Measurements from ENCODE around the gene XPC. TPM values are rescaled to one million over a fixed set of nuclear protein-coding genes. Genes with fewer than 3 reads are reported as not detected.

XPC gene
- total and polyA plus RNA-seq, 2 experiments from 2014 or later = 27.3 to 29.5 TPM

DNA sequence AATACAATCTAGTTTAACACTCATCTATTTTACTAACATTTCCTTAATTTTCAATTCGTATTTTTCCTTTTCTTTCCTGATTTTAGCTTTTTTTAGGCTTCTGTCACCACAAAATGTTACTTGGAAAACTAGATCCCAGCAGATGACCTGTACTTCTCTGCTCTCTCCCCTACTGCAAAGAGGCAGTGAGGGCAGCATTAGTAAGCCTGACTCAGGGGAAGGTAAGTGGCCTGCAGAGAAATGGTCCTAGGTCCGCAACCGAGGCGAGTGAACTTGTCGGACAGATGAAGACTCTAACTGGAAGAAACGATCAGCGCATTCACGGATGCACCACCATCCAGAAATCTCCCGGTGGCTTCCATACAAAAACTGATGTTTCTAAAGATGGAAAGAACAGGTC, 33.2 kb downstream of the XPC start:
- Histone ChIP-seq H3K4me1 (ENCODE audit: insufficient read depth) (peaks cover 22% of the 10 kb centered on the region), H3K27ac (peak overlapping the region; percentile 95), H4K20me1 (ENCODE audit: insufficient read depth, poor library complexity, severe bottlenecking) (no peaks in the 10 kb centered on the region), H3K36me3 (replicated peaks; ENCODE audit: insufficient read depth, low read depth) (no peaks in the 10 kb centered on the region), H3K9me3 (ENCODE audit: low read depth) (no peaks in the 10 kb centered on the region), H3K79me2 (no peaks in the 10 kb centered on the region), H2AFZ (no peak overlapping the region), H3K27me3 (no peaks in the 10 kb centered on the region), H3K4me3 (no peak overlapping the region), H3K9me2 (replicated peaks; ENCODE audit: insufficient read depth) (no peaks in the 10 kb centered on the region), H3K4me2 (peak overlapping the region; percentile 64)
- no peak for DNase-seq (ENCODE audit: low spot score)
- 92% methylated on average over 9 of the region's 9 CpGs for WGBS (ENCODE audit: low lambda C conversion rate, missing lambda C conversion rate)
- TF ChIP-seq CTCF (IDR thresholded peaks at IDR 0.05; ENCODE audit: poor library complexity) = no peak
- TF ChIP-seq EZH2 (IDR thresholded peaks at IDR 0.05; ENCODE audit: borderline replicate concordance) = no peak
- no peak for TF ChIP-seq EZH2phosphoT487 (IDR thresholded peaks at IDR 0.05; ENCODE audit: low read depth, severe bottlenecking, unreplicated experiment)

DNA sequence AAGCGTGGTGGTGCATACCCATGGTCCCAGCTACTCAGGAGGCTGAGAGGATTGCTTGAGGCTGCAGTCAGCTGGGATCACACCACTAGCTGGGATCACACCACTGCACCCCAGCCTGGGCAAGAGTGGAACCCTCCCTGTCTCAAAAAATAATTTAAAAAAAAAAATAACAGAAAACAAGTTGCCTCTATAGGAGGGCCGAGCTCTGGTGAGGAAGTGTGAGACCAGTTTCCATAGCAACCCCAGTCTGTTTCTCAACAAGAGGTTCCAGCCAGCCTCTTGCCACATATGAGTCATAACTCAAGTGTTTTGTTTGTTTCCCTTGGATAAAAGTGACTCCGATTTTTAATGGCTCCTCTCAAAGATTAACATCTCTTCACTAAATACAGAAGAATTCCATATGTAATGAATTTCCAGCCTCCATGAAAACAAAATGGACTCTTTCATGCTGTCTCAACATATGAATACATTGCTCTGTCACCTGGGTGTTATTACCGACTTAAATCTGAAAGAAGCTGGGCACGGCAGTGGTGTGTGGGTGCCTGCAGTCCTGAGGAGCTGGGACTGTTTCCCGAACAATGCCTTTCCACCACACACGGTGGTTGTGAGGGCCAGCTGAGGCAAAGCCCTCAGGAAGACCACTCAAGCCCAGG, 33.9 kb downstream of the XPC start:
- peaks cover 22% of the 10 kb centered on the region for H3K4me1 ChIP-seq (ENCODE audit: insufficient read depth)
- no peaks in the 10 kb centered on the region for H3K9me2 ChIP-seq (replicated peaks; ENCODE audit: insufficient read depth)
- H3K4me3 ChIP-seq = no peak overlapping the region
- no peaks in the 10 kb centered on the region for H3K79me2 ChIP-seq
- WGBS (ENCODE audit: low lambda C conversion rate, missing lambda C conversion rate) = 20% methylated on average over 7 of the region's 7 CpGs
- no peaks in the 10 kb centered on the region for H3K9me3 ChIP-seq (ENCODE audit: low read depth)
- no peak overlapping the region for H2AFZ ChIP-seq
- peak; percentile 97 for DNase-seq (ENCODE audit: low spot score)
- H3K27me3 ChIP-seq = no peaks in the 10 kb centered on the region
- H3K36me3 ChIP-seq (replicated peaks; ENCODE audit: insufficient read depth, low read depth) = no peaks in the 10 kb centered on the region
- H4K20me1 ChIP-seq (ENCODE audit: insufficient read depth, poor library complexity, severe bottlenecking) = no peaks in the 10 kb centered on the region
- H3K4me2 ChIP-seq = peak overlapping the region; percentile 64
- no peak for TF ChIP-seq EZH2 (IDR thresholded peaks at IDR 0.05; ENCODE audit: borderline replicate concordance)
- TF ChIP-seq CTCF (IDR thresholded peaks at IDR 0.05; ENCODE audit: poor library complexity) = no peak
- TF ChIP-seq EZH2phosphoT487 (IDR thresholded peaks at IDR 0.05; ENCODE audit: low read depth, severe bottlenecking, unreplicated experiment) = no peak
- peak overlapping the region; percentile 95 for H3K27ac ChIP-seq

- DNase-seq (ENCODE audit: low spot score) = peak; percentile 62
- no peak overlapping the region for H2AFZ ChIP-seq
- no peaks in the 10 kb centered on the region for H3K27me3 ChIP-seq
- peaks cover 22% of the 10 kb centered on the region for H3K4me1 ChIP-seq (ENCODE audit: insufficient read depth)
- H4K20me1 ChIP-seq (ENCODE audit: insufficient read depth, poor library complexity, severe bottlenecking) = no peaks in the 10 kb centered on the region
- no peaks in the 10 kb centered on the region for H3K9me2 ChIP-seq (replicated peaks; ENCODE audit: insufficient read depth)
- no peak overlapping the region for H3K4me3 ChIP-seq
- no peaks in the 10 kb centered on the region for H3K36me3 ChIP-seq (replicated peaks; ENCODE audit: insufficient read depth, low read depth)
- H3K79me2 ChIP-seq = no peaks in the 10 kb centered on the region
- no peak for TF ChIP-seq EZH2phosphoT487 (IDR thresholded peaks at IDR 0.05; ENCODE audit: low read depth, severe bottlenecking, unreplicated experiment)
- no peak for TF ChIP-seq CTCF (IDR thresholded peaks at IDR 0.05; ENCODE audit: poor library complexity)
- TF ChIP-seq EZH2 (IDR thresholded peaks at IDR 0.05; ENCODE audit: borderline replicate concordance) = no peak
- peak overlapping the region; percentile 42 for H3K4me2 ChIP-seq
- WGBS (ENCODE audit: low lambda C conversion rate, missing lambda C conversion rate) = 64% methylated on average over 7 of the region's 7 CpGs
- H3K9me3 ChIP-seq (ENCODE audit: low read depth) = no peaks in the 10 kb centered on the region
- H3K27ac ChIP-seq = peak overlapping the region; percentile 95
These were observed 34.9 kb downstream of the XPC start for GRCh38 chr3:14143271-14144225.

Measured in hepatocyte (in vitro differentiated cells).